PC-9 (cell line): ENCODE measurements around the gene YEATS2.

Experiments
- CTCF ChIP-seq: fragments of 200-600 bp; sonication (generic); conservative IDR thresholded peaks from 2 replicates; pipeline ENCODE4 v1.6.1; 2017; ENCODE audit warnings: mixed run types, antibody characterized with exemption, mild to moderate bottlenecking, moderate library complexity
- EZH2 ChIP-seq: fragments of 200-600 bp; sonication (generic); IDR thresholded peaks from 2 replicates; pipeline ENCODE4 v1.8.0; 2017; ENCODE audit warnings: antibody characterized with exemption, low read depth

GRCh38 chr3:183818706-183819624 is 121.4 kb downstream of the YEATS2 start:
- TF ChIP-seq CTCF = no peak
- TF ChIP-seq EZH2 = no peak
